ENCODE results near the gene CDH23.

CDH23 gene

GRCh38 chr10:71616817-71617654 lies 220.3 kb downstream of the CDH23 start:
- no peaks in the 10 kb centered on the region for H3K9me3 ChIP-seq (ENCODE audit: control insufficient read depth, insufficient read depth, low read length)
- no peak overlapping the region for H3K4me2 ChIP-seq (ENCODE audit: low read length)
- H4K20me1 ChIP-seq (ENCODE audit: control insufficient read depth, insufficient read depth, low read depth, low read length), result no peaks in the 10 kb centered on the region
- no peaks in the 10 kb centered on the region for H3K36me3 ChIP-seq (ENCODE audit: control insufficient read depth, low read length)
- peaks cover 3% of the 10 kb centered on the region; the same call in 1 of the 2 replicates for H3K27me3 ChIP-seq (ENCODE audit: control insufficient read depth, low read length)
- H3K4me1 ChIP-seq (ENCODE audit: control insufficient read depth, low read length), result peaks cover 10% of the 10 kb centered on the region
- H3K79me2 ChIP-seq (ENCODE audit: control insufficient read depth, low read length), result no peaks in the 10 kb centered on the region
- H3K27ac ChIP-seq (ENCODE audit: low read depth, low read length), result no peak overlapping the region
- no peaks in the 10 kb centered on the region for H3K9me2 ChIP-seq (replicated peaks; ENCODE audit: control insufficient read depth, low read length)
- H3F3A ChIP-seq (ENCODE audit: control insufficient read depth, insufficient read depth), result no peaks in the 10 kb centered on the region
- no peak overlapping the region for H3K4me3 ChIP-seq (ENCODE audit: low read length)
- no peak for TF ChIP-seq CTCF (IDR thresholded peaks at IDR 0.05; ENCODE audit: low read depth, low read length, poor library complexity, severe bottlenecking)

DNA sequence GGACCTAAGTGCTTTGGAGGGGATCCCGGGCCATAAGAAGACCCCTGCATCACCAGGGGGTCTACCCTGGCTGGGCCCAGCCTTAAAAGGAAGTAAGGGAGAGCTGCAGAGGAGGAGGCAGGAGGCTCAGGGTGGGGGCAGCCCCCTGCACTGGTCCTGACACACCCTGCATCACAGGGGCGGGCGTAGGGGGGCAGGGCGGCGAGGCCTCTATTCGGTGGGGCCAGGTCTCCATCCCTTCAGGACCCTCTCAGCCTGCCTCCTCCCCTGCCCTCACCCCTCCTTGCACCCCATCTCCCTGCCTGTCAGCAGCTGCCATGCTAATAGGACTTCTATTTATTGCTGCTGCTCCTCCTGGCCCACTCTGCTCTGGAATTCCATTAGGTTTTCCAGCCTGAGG lies 221.5 kb downstream of the CDH23 start:
- Histone ChIP-seq H3K27me3 (ENCODE audit: control insufficient read depth, low read length) (peaks cover 3% of the 10 kb centered on the region; the same call in 1 of the 2 replicates), H4K20me1 (ENCODE audit: control insufficient read depth, insufficient read depth, low read depth, low read length) (no peaks in the 10 kb centered on the region), H3K4me2 (ENCODE audit: low read length) (no peak overlapping the region), H3K9me2 (replicated peaks; ENCODE audit: control insufficient read depth, low read length) (no peaks in the 10 kb centered on the region), H3K36me3 (ENCODE audit: control insufficient read depth, low read length) (no peaks in the 10 kb centered on the region), H3K27ac (ENCODE audit: low read depth, low read length) (no peak overlapping the region), H3F3A (ENCODE audit: control insufficient read depth, insufficient read depth) (no peaks in the 10 kb centered on the region), H3K4me3 (ENCODE audit: low read length) (no peak overlapping the region), H3K79me2 (ENCODE audit: control insufficient read depth, low read length) (no peaks in the 10 kb centered on the region), H3K9me3 (ENCODE audit: control insufficient read depth, insufficient read depth, low read length) (no peaks in the 10 kb centered on the region), H3K4me1 (ENCODE audit: control insufficient read depth, low read length) (peaks cover 17% of the 10 kb centered on the region)
- no peak for TF ChIP-seq CTCF (IDR thresholded peaks at IDR 0.05; ENCODE audit: low read depth, low read length, poor library complexity, severe bottlenecking)
- TF ChIP-seq EZH2phosphoT487 (IDR thresholded peaks at IDR 0.05; ENCODE audit: borderline replicate concordance, low read length), result no peak

GRCh38 chr10:71618598-71618997 lies 221.9 kb downstream of the CDH23 start:
- Histone ChIP-seq H3K79me2 (ENCODE audit: control insufficient read depth, low read length) (no peaks in the 10 kb centered on the region), H4K20me1 (ENCODE audit: control insufficient read depth, insufficient read depth, low read depth, low read length) (no peaks in the 10 kb centered on the region), H3K4me1 (ENCODE audit: control insufficient read depth, low read length) (peaks cover 19% of the 10 kb centered on the region), H3K4me2 (ENCODE audit: low read length) (no peak overlapping the region), H3F3A (ENCODE audit: control insufficient read depth, insufficient read depth) (no peaks in the 10 kb centered on the region), H3K27ac (ENCODE audit: low read depth, low read length) (no peak overlapping the region), H3K4me3 (ENCODE audit: low read length) (no peak overlapping the region), H3K9me3 (ENCODE audit: control insufficient read depth, insufficient read depth, low read length) (no peaks in the 10 kb centered on the region), H3K9me2 (replicated peaks; ENCODE audit: control insufficient read depth, low read length) (no peaks in the 10 kb centered on the region), H3K27me3 (ENCODE audit: control insufficient read depth, low read length) (peaks cover 3% of the 10 kb centered on the region; the same call in 1 of the 2 replicates), H3K36me3 (ENCODE audit: control insufficient read depth, low read length) (no peaks in the 10 kb centered on the region)
- TF ChIP-seq CTCF (IDR thresholded peaks at IDR 0.05; ENCODE audit: low read depth, low read length, poor library complexity, severe bottlenecking) (no peak), EZH2phosphoT487 (IDR thresholded peaks at IDR 0.05; ENCODE audit: borderline replicate concordance, low read length) (no peak)
